Right lobe of liver (tissue), 4 donors: ENCODE data around the gene PIK3R4.

ENCODE experiments used
- CTCF ChIP-seq, 4 donors: fragments of 200-600 bp in 3 of 4; fragments of 450-650 bp in 1 of 4; IDR thresholded peaks; one replicate each; pipeline versions ENCODE4 v1.5.1 to v1.8.0; 2016 to 2022; ENCODE audit warnings: antibody characterized with exemption in 4 of 4, mild to moderate bottlenecking in 2 of 4
- POLR2A ChIP-seq: fragments of 450-650 bp; IDR thresholded peaks from one replicate; pipeline ENCODE4 v1.6.1; 2017; ENCODE audit warnings: antibody characterized with exemption, mild to moderate bottlenecking
- donor health status: DM: no; HTN: no; CAD: no.
- donor health status: DM: no; HTN: no; CAD: no.
- donor health status: DM: no; HTN: yes; CAD: no.

- no peak for TF ChIP-seq CTCF (IDR thresholded peaks at IDR 0.05)
- TF ChIP-seq POLR2A, result no peak
These were observed 41.1 kb downstream of the PIK3R4 start for GRCh38 chr3:130705501-130705900.
